OCI-LY3 (cell line): ENCODE data around the gene CMSS1.

Experiments
- H2AFZ ChIP-seq: fragments of 200-600, 300-600 bp; shearing (Covaris generic); 2 replicates; pipeline ENCODE4 v1.6.0; 2014; ENCODE audit warnings: antibody characterized with exemption, low read depth, low read length
- H3K27ac ChIP-seq: fragments of 200-600, 300-600 bp; sonication (generic); 2 replicates; pipeline ENCODE4 v1.5.1; 2014; ENCODE audit warnings: mild to moderate bottlenecking, low read length, moderate library complexity, mixed read lengths
- H3K27me3 ChIP-seq: fragments of 200-600, 300-600 bp; sonication (generic); 2 replicates; pipeline ENCODE4 v1.6.1; 2014; ENCODE audit warnings: low read depth, low read length, mixed read lengths
- H3K36me3 ChIP-seq: fragments of 200-600, 300-600 bp; sonication (generic); replicated peaks from 2 replicates; pipeline ENCODE3; 2014; ENCODE audit warnings: low read depth, low read length, mixed read lengths
- H3K4me1 ChIP-seq: fragments of 300-600, 200-600 bp; sonication (generic); 2 replicates; pipeline ENCODE4 v1.6.1; 2014; ENCODE audit warnings: low read length, mixed read lengths
- H3K4me2 ChIP-seq: fragments of 200-600, 300-600 bp; sonication (generic); 2 replicates; pipeline ENCODE4 v1.6.1; 2014; ENCODE audit warnings: low read length, mixed read lengths
- H3K4me3 ChIP-seq: fragments of 300-600, 200-600 bp; sonication (generic); 2 replicates; pipeline ENCODE4 v1.5.1; 2014; ENCODE audit warnings: antibody characterized with exemption, mild to moderate bottlenecking, low read length, moderate library complexity
- H3K79me2 ChIP-seq: fragments of 300-600, 200-600 bp; shearing (Covaris generic); 2 replicates; pipeline ENCODE4 v1.6.1; 2014; ENCODE audit warnings: mild to moderate bottlenecking, low read length, mixed read lengths
- H3K9ac ChIP-seq: fragments of 300-600, 200-600 bp; shearing (Covaris generic); 2 replicates; pipeline ENCODE4 v1.6.0; 2014; ENCODE audit warnings: mild to moderate bottlenecking, low read length, moderate library complexity
- H3K9me3 ChIP-seq: fragments of 200-600, 300-600 bp; shearing (Covaris generic); 2 replicates; pipeline ENCODE4 v1.6.1; 2014; ENCODE audit warnings: low read length, mixed read lengths; ENCODE audit not compliant: insufficient read depth
- H4K20me1 ChIP-seq: fragments of 200-600, 300-600 bp; sonication (generic); 2 replicates; pipeline ENCODE4 v1.6.1; 2016; ENCODE audit warnings: low read length, mixed read lengths; ENCODE audit not compliant: insufficient read depth
- EZH2phosphoT487 ChIP-seq: fragments of 200-600 bp; shearing (Covaris generic); IDR thresholded peaks from 2 replicates; pipeline ENCODE4 v1.6.1; 2018; ENCODE audit warnings: antibody characterized with exemption, mixed run types, low read depth
- TF ChIP-seq, protein P1 (sequence below): fragments of 200-600, 300-600 bp; sonication (generic); IDR thresholded peaks from 2 replicates; pipeline ENCODE4 v1.5.1; 2014; ENCODE audit warnings: antibody characterized with exemption, low read length, low read depth

CMSS1 gene

DNA sequence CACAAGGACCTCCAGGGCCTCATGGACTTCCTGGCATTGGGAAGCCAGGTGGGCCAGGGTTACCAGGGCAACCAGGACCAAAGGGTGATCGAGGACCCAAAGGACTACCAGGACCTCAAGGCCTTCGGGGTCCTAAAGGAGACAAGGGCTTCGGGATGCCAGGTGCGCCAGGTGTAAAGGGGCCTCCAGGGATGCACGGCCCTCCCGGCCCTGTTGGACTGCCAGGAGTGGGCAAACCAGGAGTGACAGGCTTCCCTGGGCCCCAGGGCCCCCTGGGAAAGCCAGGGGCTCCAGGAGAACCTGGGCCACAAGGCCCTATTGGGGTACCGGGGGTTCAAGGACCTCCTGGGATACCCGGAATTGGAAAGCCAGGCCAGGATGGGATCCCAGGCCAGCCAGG, 23.2 kb upstream of the CMSS1 start:
- Histone ChIP-seq H3K27ac (no peak overlapping the region), H3K36me3 (no peaks in the 10 kb centered on the region), H3K79me2 (no peaks in the 10 kb centered on the region), H3K9me3 (no peaks in the 10 kb centered on the region), H3K9ac (no peak overlapping the region), H3K4me3 (no peak overlapping the region), H2AFZ (no peak overlapping the region), H3K4me2 (no peak overlapping the region), H4K20me1 (no peaks in the 10 kb centered on the region), H3K4me1 (no peaks in the 10 kb centered on the region), H3K27me3 (0 out of 2 replicates have a peak, but pooled peaks cover 3% of the 10 kb centered on the region)
- TF ChIP-seq EZH2phosphoT487: no peak
- TF ChIP-seq, protein P1, sequence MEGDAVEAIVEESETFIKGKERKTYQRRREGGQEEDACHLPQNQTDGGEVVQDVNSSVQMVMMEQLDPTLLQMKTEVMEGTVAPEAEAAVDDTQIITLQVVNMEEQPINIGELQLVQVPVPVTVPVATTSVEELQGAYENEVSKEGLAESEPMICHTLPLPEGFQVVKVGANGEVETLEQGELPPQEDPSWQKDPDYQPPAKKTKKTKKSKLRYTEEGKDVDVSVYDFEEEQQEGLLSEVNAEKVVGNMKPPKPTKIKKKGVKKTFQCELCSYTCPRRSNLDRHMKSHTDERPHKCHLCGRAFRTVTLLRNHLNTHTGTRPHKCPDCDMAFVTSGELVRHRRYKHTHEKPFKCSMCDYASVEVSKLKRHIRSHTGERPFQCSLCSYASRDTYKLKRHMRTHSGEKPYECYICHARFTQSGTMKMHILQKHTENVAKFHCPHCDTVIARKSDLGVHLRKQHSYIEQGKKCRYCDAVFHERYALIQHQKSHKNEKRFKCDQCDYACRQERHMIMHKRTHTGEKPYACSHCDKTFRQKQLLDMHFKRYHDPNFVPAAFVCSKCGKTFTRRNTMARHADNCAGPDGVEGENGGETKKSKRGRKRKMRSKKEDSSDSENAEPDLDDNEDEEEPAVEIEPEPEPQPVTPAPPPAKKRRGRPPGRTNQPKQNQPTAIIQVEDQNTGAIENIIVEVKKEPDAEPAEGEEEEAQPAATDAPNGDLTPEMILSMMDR: no peak

DNA sequence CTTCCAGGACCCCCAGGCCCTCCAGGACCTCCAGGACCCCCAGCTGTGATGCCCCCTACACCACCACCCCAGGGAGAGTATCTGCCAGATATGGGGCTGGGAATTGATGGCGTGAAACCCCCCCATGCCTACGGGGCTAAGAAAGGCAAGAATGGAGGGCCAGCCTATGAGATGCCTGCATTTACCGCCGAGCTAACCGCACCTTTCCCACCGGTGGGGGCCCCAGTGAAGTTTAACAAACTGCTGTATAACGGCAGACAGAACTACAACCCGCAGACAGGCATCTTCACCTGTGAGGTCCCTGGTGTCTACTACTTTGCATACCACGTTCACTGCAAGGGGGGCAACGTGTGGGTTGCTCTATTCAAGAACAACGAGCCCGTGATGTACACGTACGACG, 22.1 kb upstream of the CMSS1 start:
- Histone ChIP-seq H3K4me2 (no peak overlapping the region), H4K20me1 (no peaks in the 10 kb centered on the region), H3K9me3 (no peaks in the 10 kb centered on the region), H3K4me1 (no peaks in the 10 kb centered on the region), H2AFZ (no peak overlapping the region), H3K27me3 (no peaks in the 10 kb centered on the region), H3K27ac (no peak overlapping the region), H3K9ac (no peak overlapping the region), H3K79me2 (no peaks in the 10 kb centered on the region), H3K36me3 (no peaks in the 10 kb centered on the region), H3K4me3 (no peak overlapping the region)
- TF ChIP-seq EZH2phosphoT487: no peak

DNA sequence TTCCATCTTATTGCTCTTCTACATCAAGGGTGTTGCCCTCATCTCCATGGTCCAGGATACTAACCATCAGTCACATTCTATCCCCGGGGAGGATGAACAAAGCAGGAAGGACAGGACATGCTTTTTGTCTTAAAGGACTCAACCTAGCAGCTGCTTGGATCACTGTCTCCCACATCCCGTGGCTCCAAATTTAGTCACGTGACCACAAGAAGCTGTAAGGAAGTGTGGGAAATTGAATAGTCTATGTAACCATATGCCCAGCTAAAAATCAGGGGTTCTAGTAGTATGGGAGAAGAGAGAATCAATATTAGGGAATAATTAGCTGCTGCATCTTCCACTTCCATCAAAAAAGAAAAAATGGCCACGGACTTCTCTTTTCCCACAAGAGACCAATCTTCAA, 18.2 kb upstream of the CMSS1 start:
- Histone ChIP-seq H3K79me2 (no peaks in the 10 kb centered on the region), H3K9ac (no peak overlapping the region), H4K20me1 (no peaks in the 10 kb centered on the region), H3K27me3 (no peaks in the 10 kb centered on the region), H3K4me3 (no peak overlapping the region), H3K4me2 (no peak overlapping the region), H3K27ac (no peak overlapping the region), H3K9me3 (no peaks in the 10 kb centered on the region), H3K4me1 (no peaks in the 10 kb centered on the region), H3K36me3 (no peaks in the 10 kb centered on the region), H2AFZ (no peak overlapping the region)
- TF ChIP-seq, protein P1: no peak
- TF ChIP-seq EZH2phosphoT487: no peak

DNA sequence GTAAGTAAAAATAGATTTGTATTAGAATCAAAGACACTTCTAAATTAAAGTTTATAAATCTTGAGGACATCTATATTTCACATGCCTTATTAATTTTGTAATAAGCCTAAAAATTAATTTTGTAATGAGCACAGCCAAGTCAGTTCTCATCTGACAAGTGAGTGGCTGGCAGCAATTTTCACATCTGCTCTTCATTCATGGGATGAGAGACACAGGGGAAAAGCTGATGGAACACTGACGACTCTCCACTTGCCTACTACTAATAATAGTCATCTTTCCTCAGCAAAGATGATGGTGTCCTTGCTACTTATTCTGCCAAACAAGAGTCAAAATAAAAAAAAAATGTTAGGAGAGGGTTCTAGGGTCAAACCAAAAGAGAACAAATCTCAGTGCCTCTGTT, 14.4 kb upstream of the CMSS1 start:
- Histone ChIP-seq H4K20me1 (no peaks in the 10 kb centered on the region), H2AFZ (no peak overlapping the region), H3K36me3 (peaks cover 4% of the 10 kb centered on the region), H3K4me3 (no peak overlapping the region), H3K9me3 (0 out of 2 replicates have a peak, but pooled peaks cover 10% of the 10 kb centered on the region), H3K4me1 (no peaks in the 10 kb centered on the region), H3K79me2 (no peaks in the 10 kb centered on the region), H3K4me2 (no peak overlapping the region), H3K9ac (no peak overlapping the region), H3K27ac (no peak overlapping the region), H3K27me3 (no peaks in the 10 kb centered on the region)
- TF ChIP-seq, protein P1: no peak
- TF ChIP-seq EZH2phosphoT487: no peak

DNA sequence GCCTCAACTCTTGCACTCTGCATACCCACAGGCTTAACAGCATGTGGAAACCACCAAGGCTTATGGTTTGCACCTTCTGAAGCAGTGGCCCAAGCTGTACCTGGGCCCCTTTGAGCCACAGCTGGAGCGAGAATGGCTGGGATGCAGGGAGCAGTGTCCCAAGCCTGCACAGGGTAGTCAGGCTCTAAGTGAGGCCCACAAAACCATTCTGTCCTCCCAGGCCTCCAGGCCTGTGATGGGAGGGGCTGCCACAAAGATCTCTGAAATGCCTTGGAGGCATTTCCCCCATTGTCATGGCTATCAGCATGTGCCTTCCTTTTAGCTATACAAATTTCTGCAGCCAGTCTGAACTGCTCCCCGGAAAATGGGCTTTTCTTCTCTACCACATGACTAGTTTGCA, 12.5 kb upstream of the CMSS1 start:
- H3K27ac ChIP-seq: no peak overlapping the region
- no peaks in the 10 kb centered on the region for H3K27me3 ChIP-seq
- no peak overlapping the region for H2AFZ ChIP-seq
- TF ChIP-seq EZH2phosphoT487: no peak
- TF ChIP-seq, protein P1: no peak
- H3K36me3 ChIP-seq: peaks cover 4% of the 10 kb centered on the region
- H4K20me1 ChIP-seq: no peaks in the 10 kb centered on the region
- H3K9ac ChIP-seq: no peak overlapping the region
- no peak overlapping the region for H3K4me3 ChIP-seq
- H3K4me2 ChIP-seq: no peak overlapping the region
- H3K9me3 ChIP-seq: 0 out of 2 replicates have a peak, but pooled peaks cover 10% of the 10 kb centered on the region
- no peaks in the 10 kb centered on the region for H3K4me1 ChIP-seq
- H3K79me2 ChIP-seq: no peaks in the 10 kb centered on the region
